H1 (cell line): Measurements from ENCODE around the gene NOTUM.

Experiments
- EZH2 ChIP-seq: fragments of 200-600 bp; sonication (generic); IDR thresholded peaks from 2 replicates; pipeline ENCODE4 v1.7.1; 2012; ENCODE audit warnings: low read depth, mild to moderate bottlenecking, moderate library complexity, low read length, inconsistent platforms; ENCODE audit not compliant: severe bottlenecking
- KDM5A ChIP-seq: fragments of 200-600 bp; IDR thresholded peaks from 2 replicates; pipeline ENCODE4 v1.7.1; 2012; ENCODE audit warnings: mild to moderate bottlenecking, low read length, inconsistent platforms, mixed read lengths
- MAX ChIP-seq: IDR thresholded peaks from 2 replicates; pipeline ENCODE4 v1.6.1; 2012; ENCODE audit warnings: inconsistent platforms
- POLR2A ChIP-seq, 2 experiments: IDR thresholded peaks; 1 replicate in 1 of 2; 2 replicates in 1 of 2; pipeline ENCODE4 v1.6.1; 2011; ENCODE audit warnings: low read depth in 2 of 2, low read length in 2 of 2, mild to moderate bottlenecking in 2 of 2; ENCODE audit errors: control extremely low read depth in 1 of 2
- POLR2AphosphoS5 ChIP-seq: IDR thresholded peaks from 2 replicates; pipeline ENCODE4 v1.6.1; 2011; ENCODE audit warnings: low read depth, low read length
- TAF1 ChIP-seq: IDR thresholded peaks from 2 replicates; pipeline ENCODE4 v1.6.1; 2011; ENCODE audit warnings: mild to moderate bottlenecking, low read depth, low read length
- ZNF274 ChIP-seq: IDR thresholded peaks from 2 replicates; pipeline ENCODE4 v1.7.0; 2012; ENCODE audit warnings: low read length, borderline replicate concordance; ENCODE audit errors: extremely low read depth
- TF ChIP-seq, protein P1 (sequence below), 3 experiments: IDR thresholded peaks; 1 replicate in 2 of 3; 2 replicates in 1 of 3; pipeline versions ENCODE4 v1.5.1 to v1.6.1; 2011; ENCODE audit warnings: low read length in 3 of 3, mild to moderate bottlenecking in 3 of 3, inconsistent platforms in 2 of 3, low read depth in 1 of 3, moderate library complexity in 1 of 3; ENCODE audit not compliant: insufficient read depth in 1 of 3; ENCODE audit errors: control extremely low read depth in 1 of 3
- TF ChIP-seq, protein P2 (sequence below): IDR thresholded peaks from 2 replicates; pipeline ENCODE4 v1.6.1; 2011; ENCODE audit warnings: low read length, improper control_type of control experiment

- TF ChIP-seq ZNF274, result no peak
- TF ChIP-seq, protein P1, sequence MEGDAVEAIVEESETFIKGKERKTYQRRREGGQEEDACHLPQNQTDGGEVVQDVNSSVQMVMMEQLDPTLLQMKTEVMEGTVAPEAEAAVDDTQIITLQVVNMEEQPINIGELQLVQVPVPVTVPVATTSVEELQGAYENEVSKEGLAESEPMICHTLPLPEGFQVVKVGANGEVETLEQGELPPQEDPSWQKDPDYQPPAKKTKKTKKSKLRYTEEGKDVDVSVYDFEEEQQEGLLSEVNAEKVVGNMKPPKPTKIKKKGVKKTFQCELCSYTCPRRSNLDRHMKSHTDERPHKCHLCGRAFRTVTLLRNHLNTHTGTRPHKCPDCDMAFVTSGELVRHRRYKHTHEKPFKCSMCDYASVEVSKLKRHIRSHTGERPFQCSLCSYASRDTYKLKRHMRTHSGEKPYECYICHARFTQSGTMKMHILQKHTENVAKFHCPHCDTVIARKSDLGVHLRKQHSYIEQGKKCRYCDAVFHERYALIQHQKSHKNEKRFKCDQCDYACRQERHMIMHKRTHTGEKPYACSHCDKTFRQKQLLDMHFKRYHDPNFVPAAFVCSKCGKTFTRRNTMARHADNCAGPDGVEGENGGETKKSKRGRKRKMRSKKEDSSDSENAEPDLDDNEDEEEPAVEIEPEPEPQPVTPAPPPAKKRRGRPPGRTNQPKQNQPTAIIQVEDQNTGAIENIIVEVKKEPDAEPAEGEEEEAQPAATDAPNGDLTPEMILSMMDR (IDR thresholded peaks at IDR 0.05; ENCODE audit: control extremely low read depth in 1 of 3, insufficient read depth in 1 of 3, low read depth in 1 of 3, low read length in 3 of 3), result no peak
- TF ChIP-seq EZH2, result no peak
- TF ChIP-seq POLR2A (IDR thresholded peaks at IDR 0.05; ENCODE audit: control extremely low read depth in 1 of 2, low read depth in 2 of 2, low read length in 2 of 2), result no peak
- TF ChIP-seq POLR2AphosphoS5, result no peak
- TF ChIP-seq, protein P2, sequence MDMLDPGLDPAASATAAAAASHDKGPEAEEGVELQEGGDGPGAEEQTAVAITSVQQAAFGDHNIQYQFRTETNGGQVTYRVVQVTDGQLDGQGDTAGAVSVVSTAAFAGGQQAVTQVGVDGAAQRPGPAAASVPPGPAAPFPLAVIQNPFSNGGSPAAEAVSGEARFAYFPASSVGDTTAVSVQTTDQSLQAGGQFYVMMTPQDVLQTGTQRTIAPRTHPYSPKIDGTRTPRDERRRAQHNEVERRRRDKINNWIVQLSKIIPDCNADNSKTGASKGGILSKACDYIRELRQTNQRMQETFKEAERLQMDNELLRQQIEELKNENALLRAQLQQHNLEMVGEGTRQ, result no peak
- TF ChIP-seq KDM5A, result no peak
- no peak for TF ChIP-seq MAX
- no peak for TF ChIP-seq TAF1
Measured at GRCh38 chr17:81903415-81903831, 57.6 kb downstream of the NOTUM start.
